Measurements from ENCODE around the gene TAF13. TPM values are rescaled to one million over a fixed set of nuclear protein-coding genes. Genes with fewer than 3 reads are reported as not detected.

The TAF13 gene
- total RNA-seq, 1 experiment from 2014 or later = 27.3 TPM

GRCh38 chr1:109091078-109091838, 15.5 kb upstream of the TAF13 start:
- no peak for DNase-seq (ENCODE audit: low read depth, low spot score)

GRCh38 chr1:109090196-109091077, 14.6 kb upstream of the TAF13 start, which contains the start of gene TMEM167B:
Gene TMEM167B, plus strand, starts transcription at chr1:109090764. Its CDS starts 109 bp downstream, at chr1:109090873.
- ChIA-PET CTCF (interaction anchor here (0.7 to 2.5 kb wide), 3 partner anchors 10 to 22 kb away, joined by 3 to 21 read pairs (median 3); partner anchors contain the start of gene TAF13), POLR2A (interaction anchor here (1.8 to 2.1 kb wide), 2 partner anchors 9 to 15 kb away, joined by 7 to 18 read pairs; partner anchors contain the start of gene TAF13), RAD21 (ENCODE audit: low non-redundant PET in 1 of 2, low total read pairs in 2 of 2, uncharacterized antibody in 2 of 2, unreplicated experiment in 2 of 2) (no interaction called here)
- TF ChIP-seq SRF (IDR thresholded peaks at IDR 0.05; ENCODE audit: low read depth) (peak; percentile 98), POLR2AphosphoS5 (IDR thresholded peaks at IDR 0.05; ENCODE audit: low read depth, low read length) (peak; percentile 85), ZBTB33 (IDR thresholded peaks at IDR 0.05; ENCODE audit: extremely low read depth, insufficient replicate concordance, low read length) (peak; percentile 28), JUND (IDR thresholded peaks at IDR 0.05) (no peak), YY1 (IDR thresholded peaks at IDR 0.05; ENCODE audit: extremely low read depth, insufficient replicate concordance, low read depth, low read length) (peak; percentile 88), ELF1 (IDR thresholded peaks at IDR 0.05; ENCODE audit: borderline replicate concordance, low read depth) (peak; percentile 47; the same call in 1 of the 2 replicates), RAD21 (IDR thresholded peaks at IDR 0.05; ENCODE audit: low read depth) (no peak), SP1 (IDR thresholded peaks at IDR 0.05; ENCODE audit: low read depth) (peak; percentile 86), SIN3A (IDR thresholded peaks at IDR 0.05; ENCODE audit: low read depth) (peak; percentile 83; the same call in 1 of the 2 replicates), ZFX (IDR thresholded peaks at IDR 0.05) (peak; percentile 28; the same call in 1 of the 2 replicates), POLR2A (IDR thresholded peaks at IDR 0.05; ENCODE audit: borderline replicate concordance, extremely low read depth, insufficient read depth, insufficient read length) (peak; percentile 36), EGR1 (IDR thresholded peaks at IDR 0.05; ENCODE audit: low read depth) (no peak), CBX3 (IDR thresholded peaks at IDR 0.05; ENCODE audit: low read depth) (peak; percentile 79)
- TF ChIP-seq, protein P1, sequence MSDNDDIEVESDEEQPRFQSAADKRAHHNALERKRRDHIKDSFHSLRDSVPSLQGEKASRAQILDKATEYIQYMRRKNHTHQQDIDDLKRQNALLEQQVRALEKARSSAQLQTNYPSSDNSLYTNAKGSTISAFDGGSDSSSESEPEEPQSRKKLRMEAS (IDR thresholded peaks at IDR 0.05) = peak; percentile 93
- Histone ChIP-seq H3K9me2 (ENCODE audit: insufficient read depth) (no peaks in the 10 kb centered on the region), H3K9me3 (ENCODE audit: control insufficient read depth in 1 of 2, insufficient read depth in 1 of 2, low read depth in 1 of 2, low read length in 2 of 2) (no peaks in the 10 kb centered on the region), H3K4me2 (ENCODE audit: low read length) (peak within 1 kb of the TSS; percentile 87), H3K27ac (ENCODE audit: low read depth, low read length) (peak within 1 kb of the TSS; percentile 65), H3K79me2 (ENCODE audit: insufficient read depth, low read length) (peaks cover 24% of the 10 kb centered on the region), H3K4me3 (replicated peaks in 1 of 2; ENCODE audit: low read depth in 1 of 2, low read length in 2 of 2) (peak within 1 kb of the TSS; percentile 81 to 87), H3K27me3 (ENCODE audit: insufficient read depth, low read length) (no peaks in the 10 kb centered on the region), H3K4me1 (ENCODE audit: control insufficient read depth in 1 of 2, insufficient read depth in 2 of 2, low read length in 2 of 2) (peaks cover 5 to 27% of the 10 kb centered on the region in 2 experiments; a peak in 3 of 4 replicates), H4K20me1 (ENCODE audit: insufficient read depth) (no peaks in the 10 kb centered on the region), H2AFZ (ENCODE audit: low read depth, low read length, poor library complexity, severe bottlenecking) (peak within 1 kb of the TSS; percentile 75), H3K36me3 (ENCODE audit: control insufficient read depth in 1 of 2, insufficient read depth in 2 of 2, low read length in 2 of 2) (peaks cover 0 to 7% of the 10 kb centered on the region in 2 experiments; a peak in 1 of 4 replicates), H3K9ac (ENCODE audit: low read length) (peak within 1 kb of the TSS; percentile 71)
- intact Hi-C loops (cut with micrococcal nuclease) = no loop called here
- BruUV-seq (replicated peaks) = TSS peak; percentile 92
- DNase-seq (ENCODE audit: low read depth, low spot score) (peak; percentile 84), ATAC-seq (peak; percentile 91)

More at GRCh38 chr1:109091078-109091838, 15.5 kb upstream of the TAF13 start:
- Histone ChIP-seq H2AFZ (ENCODE audit: low read depth, low read length, poor library complexity, severe bottlenecking) (peak overlapping the region; percentile 75), H3K4me1 (ENCODE audit: control insufficient read depth in 1 of 2, insufficient read depth in 2 of 2, low read length in 2 of 2) (peaks cover 5 to 27% of the 10 kb centered on the region in 2 experiments; a peak in 3 of 4 replicates), H3K79me2 (ENCODE audit: insufficient read depth, low read length) (peaks cover 24% of the 10 kb centered on the region), H3K36me3 (ENCODE audit: control insufficient read depth in 1 of 2, insufficient read depth in 2 of 2, low read length in 2 of 2) (peaks cover 0 to 7% of the 10 kb centered on the region in 2 experiments; a peak in 1 of 4 replicates), H3K27ac (ENCODE audit: low read depth, low read length) (peak overlapping the region; percentile 65), H4K20me1 (ENCODE audit: insufficient read depth) (no peaks in the 10 kb centered on the region), H3K9ac (ENCODE audit: low read length) (peak overlapping the region; percentile 71), H3K4me2 (ENCODE audit: low read length) (peak overlapping the region; percentile 87), H3K4me3 (replicated peaks in 1 of 2; ENCODE audit: low read depth in 1 of 2, low read length in 2 of 2) (peak overlapping the region; percentile 81 to 87), H3K9me2 (ENCODE audit: insufficient read depth) (no peaks in the 10 kb centered on the region), H3K27me3 (ENCODE audit: insufficient read depth, low read length) (no peaks in the 10 kb centered on the region), H3K9me3 (ENCODE audit: control insufficient read depth in 1 of 2, insufficient read depth in 1 of 2, low read depth in 1 of 2, low read length in 2 of 2) (no peaks in the 10 kb centered on the region)
- ChIA-PET RAD21 (ENCODE audit: low non-redundant PET in 1 of 2, low total read pairs in 2 of 2, uncharacterized antibody in 2 of 2, unreplicated experiment in 2 of 2) (no interaction called here), CTCF (interaction anchor here (1.5 to 2.5 kb wide), 2 partner anchors 9 to 15 kb away, joined by 3 to 21 read pairs; partner anchors contain the start of gene TAF13), POLR2A (interaction anchor here (1.0 to 2.1 kb wide), 3 partner anchors 9 to 15 kb away, joined by 4 to 18 read pairs (median 7); partner anchors contain the start of gene TAF13)
- peak; percentile 83 for ATAC-seq
- intact Hi-C loops (cut with micrococcal nuclease) = no loop called here
- BruUV-seq (replicated peaks) = TSS peak; percentile 55
- TF ChIP-seq, protein P1 (IDR thresholded peaks at IDR 0.05) = peak; percentile 10; the same call in 1 of the 2 replicates
- TF ChIP-seq CBX3 (IDR thresholded peaks at IDR 0.05; ENCODE audit: low read depth) = no peak
